NCI-H2081 treated with DMSO at 0.1 percent for 48 hours (cell line): ENCODE results near the gene ATAD3A.
A peak's percentile ranks its signal among the peaks of the same experiment; 100 is the strongest.
"Not testable (repeated sequence)": the region's sequence is repeated elsewhere in the genome, so short reads cannot be mapped to it uniquely, and the experiment has no call there.

ENCODE experiments used
- DNase-seq: peaks from one replicate; lab custom pipeline; 2025; lab: John Stamatoyannopoulos, UW

ATAD3A gene

DNA sequence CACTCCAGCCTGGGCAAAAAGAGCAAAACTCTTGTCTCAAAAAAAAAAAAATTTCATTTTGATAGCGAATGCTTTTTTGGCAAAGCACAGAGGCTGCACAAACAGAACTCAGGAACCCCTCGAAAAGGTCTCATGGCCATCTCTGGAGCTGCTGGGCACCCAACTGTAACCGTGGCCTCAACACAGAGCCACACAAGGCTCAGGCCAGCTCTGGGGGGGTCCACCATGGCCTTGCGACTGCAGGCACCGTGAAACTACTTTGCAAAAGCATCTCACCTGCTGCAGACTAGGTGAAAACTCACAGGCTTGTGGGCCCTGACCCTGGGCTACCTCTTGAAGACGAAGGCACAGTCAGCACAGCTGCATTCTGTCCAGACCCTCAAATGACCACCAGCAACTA is 44.5 kb downstream of the ATAD3A start:
- DNase-seq: no peak

DNA sequence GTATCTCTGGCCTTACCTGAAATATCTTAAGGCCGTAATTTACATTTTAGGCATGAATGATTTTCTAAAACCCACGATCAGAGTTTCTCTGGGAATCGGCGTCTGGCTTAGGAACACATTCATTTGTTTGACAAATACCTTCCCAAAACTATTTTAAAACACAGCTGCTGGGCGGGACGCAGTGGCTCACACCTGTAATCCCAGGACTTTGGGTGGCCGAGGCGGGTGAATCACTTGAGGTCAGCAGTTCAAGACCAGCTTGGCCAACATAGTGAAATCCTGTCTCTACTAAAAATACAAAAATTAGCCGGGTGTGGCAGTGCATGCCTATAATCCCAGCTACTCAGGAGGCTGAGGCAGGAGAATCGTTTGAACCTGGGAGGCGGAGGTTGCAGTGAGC is 45.0 kb downstream of the ATAD3A start:
- not testable (repeated sequence) for DNase-seq

DNA sequence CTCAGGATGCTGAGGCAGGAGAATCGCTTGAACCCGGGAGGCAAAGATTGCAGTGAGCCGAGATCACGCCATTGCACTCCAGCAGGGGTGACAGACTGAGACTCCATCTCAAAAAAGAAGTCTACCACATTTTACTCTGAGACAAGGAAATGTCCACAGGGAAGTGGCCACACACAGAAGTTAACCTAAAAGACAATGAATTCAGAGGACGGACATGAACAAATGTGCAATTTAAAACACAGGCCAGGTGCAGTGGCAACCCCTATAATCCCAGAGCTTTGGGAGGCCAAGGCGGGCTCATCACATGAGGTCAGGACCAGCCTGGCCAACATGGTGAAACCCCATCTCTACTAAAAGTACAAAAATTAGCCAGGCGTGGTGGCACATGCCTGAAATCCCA is 45.7 kb downstream of the ATAD3A start:
- DNase-seq: not testable (repeated sequence)

DNA sequence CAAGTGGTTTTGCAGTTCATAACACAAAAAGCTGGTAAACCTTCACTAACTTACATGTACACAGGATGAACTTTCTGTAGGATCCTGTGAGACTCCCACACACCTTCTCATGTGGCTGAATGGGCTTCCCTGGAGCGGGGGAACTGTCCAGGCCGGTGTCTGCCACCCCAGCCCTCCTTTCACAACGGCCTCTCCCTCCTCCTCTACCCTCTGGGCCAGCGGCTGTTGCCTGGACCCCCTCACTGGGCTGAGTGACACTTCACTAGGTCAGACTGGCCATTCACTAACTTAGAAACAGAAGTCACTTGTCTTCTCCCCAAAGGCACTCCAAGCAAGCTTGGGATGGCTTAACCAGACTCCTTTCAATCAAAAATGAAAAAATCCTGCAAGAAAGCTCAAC is 46.6 kb downstream of the ATAD3A start:
- no peak for DNase-seq

DNA sequence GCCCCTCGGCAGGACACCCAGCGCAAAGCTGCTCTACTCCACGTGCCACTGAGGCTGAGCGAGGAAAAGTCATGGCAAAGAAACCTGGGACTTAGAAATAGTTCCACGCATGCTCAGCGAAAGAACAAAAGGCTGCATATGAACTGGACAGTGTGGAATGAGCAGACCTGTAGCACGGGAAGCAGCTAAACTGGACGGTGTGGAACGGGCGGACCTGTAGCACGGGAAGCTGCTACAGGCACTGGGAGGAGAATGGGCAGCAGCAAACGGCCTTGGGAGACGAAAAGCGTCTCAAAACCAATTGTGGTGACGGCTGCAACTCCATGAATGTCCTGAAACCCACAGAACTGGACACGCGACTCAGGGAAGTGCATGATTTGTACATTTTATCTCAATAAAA is 47.1 kb downstream of the ATAD3A start:
- no peak for DNase-seq

DNA sequence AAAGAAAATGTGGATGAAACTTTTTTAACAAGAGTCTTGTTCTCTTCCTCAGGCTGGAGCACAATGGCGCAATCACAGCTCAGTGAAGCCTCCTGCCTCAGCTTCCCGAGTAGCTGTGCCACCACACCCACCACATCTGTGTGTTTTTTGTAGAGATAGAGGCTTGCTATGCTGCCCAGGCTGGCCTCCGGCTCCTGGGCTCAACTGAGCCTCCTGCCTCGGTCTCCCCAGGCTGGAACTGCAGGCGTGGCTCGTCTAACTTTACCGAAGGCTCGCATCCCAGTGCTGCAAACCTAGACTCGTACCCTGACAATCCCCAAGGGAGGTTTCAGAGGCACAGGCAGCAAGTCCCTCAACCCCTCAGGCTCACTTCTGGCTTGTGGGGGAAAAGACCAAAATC is 48.2 kb downstream of the ATAD3A start:
- DNase-seq: no peak

DNA sequence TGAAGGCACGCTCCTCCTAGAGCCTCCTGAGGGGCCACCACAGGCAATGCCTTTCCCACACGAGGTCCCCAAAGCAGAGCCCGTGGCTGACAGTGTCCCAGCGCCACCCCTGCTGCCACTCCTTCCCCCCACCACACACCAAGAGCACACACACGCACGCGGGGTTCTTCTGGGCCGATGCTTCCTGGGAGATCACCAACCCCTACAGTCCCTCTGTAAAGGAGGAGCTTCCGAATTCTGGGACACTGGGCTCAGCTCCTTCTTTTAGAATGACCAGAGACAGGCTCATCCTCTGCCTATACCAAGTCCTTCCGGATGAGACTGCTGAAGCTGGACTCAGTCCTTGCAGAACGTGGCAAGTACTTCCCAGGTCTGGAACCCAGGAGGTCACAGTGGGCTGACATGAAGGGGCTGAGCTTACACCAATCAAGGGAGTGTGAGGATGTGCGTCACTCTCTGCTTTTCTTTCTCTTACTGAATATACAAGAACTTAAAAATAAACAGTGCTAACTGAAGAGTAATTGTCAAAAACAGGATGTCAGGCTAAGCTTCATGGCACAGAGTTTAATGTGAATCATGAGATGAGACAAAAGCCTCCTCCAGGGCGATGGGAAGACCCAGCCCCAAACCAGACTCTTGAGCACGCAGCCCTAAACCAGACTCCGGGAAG is 50.0 kb downstream of the ATAD3A start:
- no peak for DNase-seq

DNA sequence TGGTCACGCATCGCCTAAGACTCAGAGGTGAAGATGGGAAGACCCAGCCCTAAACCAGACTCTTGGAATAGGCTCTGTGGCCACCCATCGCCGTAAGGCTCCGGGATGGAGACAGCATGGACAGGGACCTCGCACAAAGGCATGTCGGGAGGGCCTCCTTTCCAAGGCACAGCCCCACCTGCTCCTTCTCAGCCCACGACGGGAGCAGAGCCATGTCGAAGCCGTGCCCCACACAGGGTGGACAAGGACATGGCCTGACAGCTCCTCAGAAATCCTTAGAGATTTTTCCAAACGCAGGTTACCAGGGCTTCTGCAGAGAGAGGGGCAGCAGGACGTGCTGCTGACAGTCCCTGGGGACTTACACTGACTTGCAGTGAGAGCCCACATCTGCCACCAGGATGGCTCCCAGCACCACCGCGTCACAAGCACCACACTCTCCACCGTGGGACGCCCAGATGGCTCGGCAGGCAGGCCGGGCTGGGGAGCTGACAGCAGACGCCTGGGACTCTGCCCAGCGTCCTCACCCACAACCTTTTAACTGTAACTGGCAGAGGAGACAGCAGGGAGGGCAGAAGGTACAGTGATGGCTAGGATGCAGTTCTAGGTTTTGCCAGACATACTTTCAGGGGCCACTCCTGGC is 50.7 kb downstream of the ATAD3A start:
- DNase-seq: no peak

DNA sequence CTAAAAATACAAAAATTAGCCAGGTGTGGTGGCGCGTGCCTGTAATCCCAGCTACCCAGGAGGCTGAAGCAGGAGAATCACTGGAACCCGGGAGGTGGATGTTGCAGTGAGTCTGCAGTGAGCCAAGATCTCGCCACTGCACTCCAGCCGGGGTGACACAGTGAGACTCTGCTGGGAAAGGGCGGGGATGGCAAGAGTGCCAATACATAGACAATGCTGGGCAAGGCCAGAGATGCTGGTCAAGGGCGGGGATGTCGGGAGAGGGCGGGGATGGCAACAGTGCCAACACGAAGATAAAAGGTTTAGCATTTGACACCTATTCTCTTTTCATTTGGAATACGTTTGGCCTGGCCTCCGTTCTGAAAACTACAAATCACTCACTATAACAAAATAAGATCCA is 51.7 kb downstream of the ATAD3A start:
- DNase-seq: no peak

DNA sequence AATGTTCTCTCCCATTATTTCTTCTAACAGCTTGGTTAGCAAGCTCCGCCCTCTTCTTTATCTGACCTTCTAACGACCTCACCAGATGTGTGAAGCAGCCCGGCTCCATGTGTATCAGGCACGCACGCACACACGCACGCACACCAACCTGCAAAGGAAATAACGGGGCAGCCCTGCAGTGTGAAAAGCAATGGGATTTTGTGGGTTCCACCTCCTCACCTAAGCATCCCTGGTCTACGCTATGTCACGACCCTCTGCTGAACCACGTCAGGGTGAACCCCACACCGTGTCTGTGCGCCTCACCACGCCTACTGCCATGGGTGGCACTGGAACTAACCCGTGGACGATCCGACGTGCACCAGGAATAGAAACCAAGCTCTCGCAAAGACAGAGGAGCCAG is 52.3 kb downstream of the ATAD3A start:
- DNase-seq: no peak

DNA sequence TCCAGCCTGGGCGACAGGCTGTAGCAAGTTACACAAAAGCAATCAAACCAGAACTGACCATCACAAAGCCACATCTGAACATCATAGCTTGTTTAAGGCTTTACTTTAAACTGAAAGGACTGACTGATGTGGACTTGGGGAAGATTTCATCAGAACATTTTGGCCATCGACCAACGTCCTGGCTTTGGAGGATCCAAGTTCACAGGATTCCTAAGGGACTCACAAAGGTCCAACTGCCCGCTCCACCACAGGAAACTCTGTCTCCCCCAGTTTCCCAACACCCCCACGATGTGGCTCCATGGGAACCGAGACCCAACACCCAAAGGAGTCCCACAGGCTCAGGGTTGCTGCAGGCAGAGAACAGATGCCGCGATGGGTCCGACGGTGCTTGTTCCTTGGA is 53.4 kb downstream of the ATAD3A start:
- no peak for DNase-seq

DNA sequence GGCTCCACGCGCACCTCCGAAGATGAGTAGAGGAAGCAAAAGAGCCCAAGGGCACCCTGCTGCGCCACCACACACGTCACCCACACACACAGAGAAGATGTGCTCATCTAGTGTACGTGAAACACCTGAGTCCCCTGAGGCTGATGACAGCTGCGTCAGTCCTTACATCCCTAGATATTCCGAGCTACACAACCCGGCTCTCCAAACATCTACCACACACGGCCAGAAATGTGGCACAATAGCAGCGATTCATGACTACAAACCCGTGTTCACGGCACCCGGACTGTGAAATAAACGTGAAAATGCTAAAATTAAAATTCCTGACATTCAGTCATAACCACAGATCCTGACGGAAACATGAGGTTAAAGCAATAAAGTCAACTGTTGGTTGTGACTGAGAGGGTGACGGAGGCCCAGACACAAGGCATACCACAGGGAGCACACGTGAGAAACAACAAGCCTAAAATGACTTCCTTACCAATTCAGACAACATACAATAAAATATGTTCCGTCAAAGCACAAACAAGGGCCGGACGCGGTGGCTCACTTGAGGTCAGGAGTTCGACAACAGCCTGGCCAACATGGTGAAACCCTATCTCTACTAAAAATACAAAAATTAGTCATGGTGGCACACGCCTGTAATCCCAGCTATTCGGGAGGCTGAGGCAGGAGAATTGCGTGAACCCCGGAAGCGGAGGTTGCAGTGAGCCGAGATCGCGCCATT is 55.4 kb downstream of the ATAD3A start:
- no peak for DNase-seq

DNA sequence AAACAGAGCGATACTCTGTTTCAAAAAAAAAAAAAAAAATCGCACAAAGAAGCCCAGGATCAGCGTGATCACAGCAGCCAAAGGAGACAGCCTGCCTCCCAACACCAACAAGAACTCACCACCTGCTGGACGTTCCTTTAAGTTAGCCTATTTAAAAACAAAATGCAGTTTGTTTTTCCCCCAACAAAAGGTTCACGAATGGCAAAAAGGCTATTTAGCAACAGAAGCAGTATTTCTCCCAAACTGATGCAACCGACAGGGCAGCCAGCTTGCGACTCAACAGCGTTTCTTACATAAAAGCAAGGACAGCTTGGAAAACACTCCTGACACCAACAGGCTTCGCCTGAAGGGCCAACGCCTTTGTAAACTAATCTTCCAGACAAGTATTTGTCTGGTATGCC is 55.9 kb downstream of the ATAD3A start:
- DNase-seq: no peak

DNA sequence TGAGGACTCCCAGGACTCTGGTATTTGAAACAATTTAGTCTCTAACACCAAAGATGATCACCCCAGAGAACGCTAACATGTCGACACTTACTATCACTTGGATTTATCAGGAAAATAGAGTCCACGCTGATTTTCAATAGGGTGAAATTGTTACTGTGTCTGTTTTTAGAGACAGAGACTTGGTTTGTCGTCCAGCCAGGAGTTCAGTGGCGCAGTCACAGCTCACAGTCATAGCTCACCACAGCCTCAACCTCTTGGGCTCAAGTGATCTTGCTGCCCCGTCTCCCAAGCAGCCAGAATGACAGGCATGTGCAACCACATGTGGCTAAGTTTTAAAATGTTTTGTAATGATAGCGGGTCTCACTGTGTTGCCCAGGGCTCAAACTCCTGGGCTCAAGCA is 57.4 kb downstream of the ATAD3A start:
- no peak for DNase-seq

DNA sequence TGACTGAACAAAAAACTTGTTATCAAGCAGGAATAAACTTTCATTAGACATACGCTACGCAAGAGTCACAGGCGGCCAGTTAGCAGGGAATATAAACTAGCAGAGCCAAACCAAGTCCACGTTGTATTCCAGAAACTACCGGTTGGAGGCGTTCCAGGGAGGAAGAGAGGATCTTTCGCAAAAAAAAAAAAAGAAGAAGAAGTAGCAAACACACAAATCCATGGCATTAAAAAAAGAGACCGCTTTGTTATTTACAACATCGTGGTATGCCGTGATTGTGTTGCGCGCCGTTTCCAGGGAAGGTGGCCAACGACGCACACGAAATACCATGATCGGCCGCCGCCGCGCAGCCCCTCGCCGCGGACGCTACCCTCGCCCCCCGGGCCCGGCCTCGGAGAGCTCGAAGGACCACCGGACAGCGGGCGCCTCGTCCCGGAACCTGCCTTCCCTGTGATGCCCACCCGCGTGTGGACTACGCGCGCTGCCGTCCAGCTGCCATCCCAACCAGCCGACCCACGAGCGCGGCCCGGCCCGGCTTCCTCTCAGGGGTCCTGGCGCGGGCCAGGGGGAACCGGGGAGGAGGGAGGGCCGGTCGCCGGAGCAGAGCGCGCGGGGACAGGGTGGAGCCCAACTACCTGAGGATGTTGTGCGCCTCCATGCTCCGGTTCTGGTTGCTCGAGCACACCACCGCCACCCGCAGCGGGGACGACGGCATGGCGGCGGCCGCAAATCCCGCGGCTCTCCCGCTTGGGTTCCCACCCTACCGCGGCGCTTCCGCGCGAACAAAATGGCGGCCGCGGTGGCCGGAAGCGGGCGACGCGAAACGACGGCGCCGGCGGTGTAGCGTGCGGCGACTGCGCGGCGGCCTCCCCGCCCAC is 62.1 kb downstream of the ATAD3A start:
- peak; percentile 15 for DNase-seq

DNA sequence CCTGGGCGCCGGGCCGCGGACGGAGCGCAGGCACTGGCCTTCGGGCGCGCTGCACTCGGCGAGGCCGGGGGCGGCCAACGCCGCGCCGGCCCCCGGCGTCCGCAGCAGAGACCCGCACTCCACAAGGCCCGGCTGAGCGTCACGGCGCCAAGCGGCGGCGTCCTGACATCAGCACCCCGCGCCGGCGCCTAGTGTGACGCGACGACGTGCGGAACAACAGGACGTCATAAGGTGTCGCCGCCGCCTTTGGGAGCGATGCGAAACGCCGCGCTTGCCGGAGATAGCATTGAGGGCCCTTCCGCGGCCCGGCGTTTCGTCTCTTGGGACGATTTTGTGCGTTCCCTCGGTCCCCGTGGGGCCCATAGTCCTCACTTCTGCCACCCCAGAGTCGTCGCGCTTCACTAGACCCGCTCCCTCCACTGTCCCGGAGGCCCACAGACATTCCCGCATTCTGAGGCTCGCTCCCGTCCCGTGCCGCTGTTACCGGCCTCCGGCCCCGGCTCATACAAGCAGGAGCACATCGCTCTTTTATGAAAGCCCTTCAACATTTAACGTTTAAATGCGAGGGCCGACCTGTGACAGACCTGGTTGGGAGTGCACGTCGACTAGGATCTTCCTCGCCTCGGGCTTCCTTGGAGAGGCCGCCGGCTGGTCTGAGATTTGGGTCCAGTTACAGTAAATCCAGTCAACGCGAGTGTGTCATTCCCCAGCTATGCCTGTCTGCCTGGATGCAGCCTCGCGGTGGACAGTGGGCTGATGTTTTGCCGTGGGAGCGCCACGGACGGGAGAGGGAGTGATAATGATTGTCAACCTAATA is 63.0 kb downstream of the ATAD3A start, which contains the start of gene SSU72:
Gene SSU72, minus strand, starts transcription at position 143 of the 817 bp plus-strand sequence. CDS start 306 bp downstream, outside the sequence.
- DNase-seq: peak; percentile 75

DNA sequence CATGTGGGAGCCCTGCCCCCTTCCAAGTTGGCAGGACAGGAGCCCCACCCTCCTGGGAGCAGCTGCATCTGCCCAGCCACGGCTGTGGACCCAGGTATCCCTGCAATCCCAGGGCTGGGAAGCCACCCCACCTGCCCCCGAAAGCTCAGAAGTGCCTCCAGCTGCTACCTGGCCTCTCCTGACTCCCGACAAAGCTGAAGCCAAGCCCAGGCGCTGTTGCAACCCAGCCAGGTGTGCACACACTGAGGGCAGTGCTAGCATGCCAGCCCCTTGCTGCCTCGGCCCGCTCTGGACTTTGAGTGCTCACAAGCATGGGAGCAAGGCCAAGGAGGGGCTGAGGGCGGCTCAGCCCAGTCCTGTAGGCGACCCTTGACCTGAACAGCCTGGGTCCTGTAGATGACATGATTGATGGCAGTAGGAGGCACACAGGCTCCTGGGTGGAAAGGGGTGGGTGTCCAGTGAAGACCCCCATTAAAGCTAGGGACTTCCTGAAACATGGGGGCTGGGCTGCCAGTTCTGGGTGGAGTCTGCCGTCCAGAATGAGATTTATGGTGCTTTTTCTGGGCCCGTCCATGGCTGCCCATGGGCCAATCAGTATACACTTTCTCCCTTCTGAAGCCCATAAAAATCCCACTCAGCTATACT is 65.5 kb downstream of the ATAD3A start:
- DNase-seq: no peak

DNA sequence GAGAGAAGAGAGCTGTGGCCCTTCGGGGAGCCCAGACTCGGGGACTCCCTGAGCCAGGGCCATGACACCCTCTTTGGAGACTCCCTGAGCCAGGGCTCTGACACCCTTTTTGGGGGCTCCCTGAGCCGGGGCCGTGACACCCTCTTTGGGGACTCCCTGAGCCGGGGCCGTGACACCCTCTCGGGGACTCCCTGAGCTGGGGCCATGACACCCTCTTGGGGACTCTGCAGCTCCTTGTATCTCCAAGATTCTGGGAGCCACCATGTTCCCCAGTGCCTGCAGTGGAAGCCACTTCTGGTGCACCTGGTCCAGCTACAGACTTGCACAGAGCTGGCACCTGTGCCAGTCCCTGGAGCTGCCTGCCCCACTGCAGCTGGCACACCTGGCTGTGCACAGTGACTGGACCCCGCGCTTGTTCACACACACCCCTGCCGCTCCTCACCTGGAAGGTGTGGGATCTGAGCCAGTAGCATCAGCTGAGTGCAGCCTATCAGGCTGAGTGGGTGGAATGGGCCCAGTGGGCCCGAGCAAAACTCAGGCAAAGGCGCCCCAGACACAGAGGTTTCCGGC is 66.5 kb downstream of the ATAD3A start:
- no peak for DNase-seq

DNA sequence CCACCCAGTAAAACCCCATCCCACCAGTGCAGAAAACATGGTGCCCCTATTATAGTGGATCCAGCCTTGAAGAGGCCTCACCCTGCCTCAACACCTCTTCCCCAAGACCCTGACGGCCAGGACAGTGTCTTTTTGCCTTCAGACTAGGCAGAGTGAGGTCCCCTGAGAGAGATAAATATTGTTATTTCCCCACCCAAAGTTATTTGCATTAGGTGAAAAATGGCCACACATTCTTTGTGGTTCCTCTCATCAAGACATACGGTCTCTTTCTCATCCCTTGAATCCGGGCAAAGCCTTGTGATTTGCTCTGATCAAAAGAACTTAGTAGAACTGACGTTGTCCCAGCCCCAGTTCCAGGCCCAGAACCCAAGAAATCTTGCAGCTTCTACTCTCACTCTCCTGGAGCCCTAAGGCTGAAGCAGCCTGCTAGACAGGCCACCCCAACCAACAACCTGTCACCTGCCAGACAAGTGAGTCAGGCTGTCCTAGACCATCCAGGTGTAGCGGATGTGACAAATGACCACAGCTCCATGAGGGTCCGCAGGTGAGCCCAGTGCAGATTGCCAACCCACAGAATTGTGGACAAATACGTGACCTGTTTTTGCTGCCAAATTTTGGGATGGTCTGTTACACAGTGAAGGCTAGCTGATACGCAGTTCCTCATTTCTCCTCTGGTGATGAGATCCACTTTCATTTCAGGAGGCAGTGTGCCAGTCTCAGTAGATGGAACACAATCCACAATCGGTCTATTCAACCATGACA is 70.8 kb downstream of the ATAD3A start:
- no peak for DNase-seq
